Measurements from ENCODE around the gene ZSCAN26. TPM values are rescaled to one million over a fixed set of nuclear protein-coding genes. Genes with fewer than 3 reads are reported as not detected.

Gene ZSCAN26
- total RNA-seq, 1 donor from 2014 or later = 12.2 TPM

DNA sequence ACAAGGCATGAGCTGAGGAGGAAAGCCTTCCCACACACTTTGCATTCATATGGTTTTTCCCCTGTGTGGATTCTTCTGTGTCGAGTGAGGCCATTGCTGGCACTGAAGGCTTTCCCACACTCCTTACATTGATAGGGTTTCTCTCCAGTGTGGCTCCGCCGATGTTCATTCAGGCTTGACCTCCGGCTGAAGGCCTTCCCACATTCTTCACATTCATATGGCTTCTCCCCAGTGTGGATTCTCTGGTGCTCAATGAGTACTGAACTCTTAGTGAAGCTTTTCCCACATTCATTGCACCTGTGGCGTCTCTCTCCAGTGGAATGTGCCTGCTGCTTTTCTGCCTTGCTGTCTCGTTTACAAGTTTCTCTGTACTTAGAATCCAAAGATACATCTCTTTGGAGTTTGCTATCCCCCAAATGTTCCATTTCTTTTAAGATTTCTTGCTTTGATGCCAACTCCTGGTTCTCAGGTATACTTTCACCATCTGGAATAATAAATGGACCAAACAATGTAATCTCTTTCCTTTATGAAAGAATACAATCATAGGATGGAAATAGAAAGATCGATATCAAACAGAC is 59.5 kb downstream of the ZSCAN26 start:
- H3K9me3 ChIP-seq = peaks cover 36% of the 10 kb centered on the region

More for the DNA sequence above, 59.5 kb downstream of the ZSCAN26 start:
- Histone ChIP-seq H3K36me3 (peaks cover 20% of the 10 kb centered on the region), H3K27ac (no peak overlapping the region), H3K27me3 (ENCODE audit: low read depth) (no peaks in the 10 kb centered on the region), H3K4me3 (no peak overlapping the region), H3K4me1 (no peaks in the 10 kb centered on the region)
- no peak for DNase-seq
- intact Hi-C loops (cut with DNase I) = no loop called here
- TF ChIP-seq, protein P1, sequence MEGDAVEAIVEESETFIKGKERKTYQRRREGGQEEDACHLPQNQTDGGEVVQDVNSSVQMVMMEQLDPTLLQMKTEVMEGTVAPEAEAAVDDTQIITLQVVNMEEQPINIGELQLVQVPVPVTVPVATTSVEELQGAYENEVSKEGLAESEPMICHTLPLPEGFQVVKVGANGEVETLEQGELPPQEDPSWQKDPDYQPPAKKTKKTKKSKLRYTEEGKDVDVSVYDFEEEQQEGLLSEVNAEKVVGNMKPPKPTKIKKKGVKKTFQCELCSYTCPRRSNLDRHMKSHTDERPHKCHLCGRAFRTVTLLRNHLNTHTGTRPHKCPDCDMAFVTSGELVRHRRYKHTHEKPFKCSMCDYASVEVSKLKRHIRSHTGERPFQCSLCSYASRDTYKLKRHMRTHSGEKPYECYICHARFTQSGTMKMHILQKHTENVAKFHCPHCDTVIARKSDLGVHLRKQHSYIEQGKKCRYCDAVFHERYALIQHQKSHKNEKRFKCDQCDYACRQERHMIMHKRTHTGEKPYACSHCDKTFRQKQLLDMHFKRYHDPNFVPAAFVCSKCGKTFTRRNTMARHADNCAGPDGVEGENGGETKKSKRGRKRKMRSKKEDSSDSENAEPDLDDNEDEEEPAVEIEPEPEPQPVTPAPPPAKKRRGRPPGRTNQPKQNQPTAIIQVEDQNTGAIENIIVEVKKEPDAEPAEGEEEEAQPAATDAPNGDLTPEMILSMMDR (IDR thresholded peaks at IDR 0.05) = no peak
- ATAC-seq = no peak

Other genes starting within 250 kb of the ZSCAN26 start
- gene ZNF165, start 186.6 kb upstream of the ZSCAN26 start, total RNA-seq = 2.2 TPM
- gene ZSCAN16, start 142.5 kb upstream of the ZSCAN26 start, total RNA-seq = 6.8 TPM
- gene ZKSCAN8, start 125.3 kb upstream of the ZSCAN26 start, total RNA-seq = 20.6 TPM
- gene ZSCAN9, start 41.9 kb upstream of the ZSCAN26 start, total RNA-seq = 11.3 TPM
- 6.2 TPM for gene ZKSCAN4, start 14.9 kb upstream of the ZSCAN26 start, total RNA-seq
- gene NKAPL, start 7.8 kb upstream of the ZSCAN26 start, total RNA-seq = 0.30 TPM
- 3.5 TPM for gene PGBD1, start 14.4 kb downstream of the ZSCAN26 start, total RNA-seq
- gene ZSCAN31, start 69.0 kb downstream of the ZSCAN26 start, total RNA-seq = 15.7 TPM
- 8.8 TPM for gene ZKSCAN3, start 82.8 kb downstream of the ZSCAN26 start, total RNA-seq
- 5.5 TPM for gene ZSCAN12, start 132.6 kb downstream of the ZSCAN26 start, total RNA-seq
- 1.7 TPM for gene ZSCAN23, start 176.3 kb downstream of the ZSCAN26 start, total RNA-seq
- not detected for gene GPX6, start 248.7 kb downstream of the ZSCAN26 start, total RNA-seq